ENCODE results near the gene CASP9.

DNA sequence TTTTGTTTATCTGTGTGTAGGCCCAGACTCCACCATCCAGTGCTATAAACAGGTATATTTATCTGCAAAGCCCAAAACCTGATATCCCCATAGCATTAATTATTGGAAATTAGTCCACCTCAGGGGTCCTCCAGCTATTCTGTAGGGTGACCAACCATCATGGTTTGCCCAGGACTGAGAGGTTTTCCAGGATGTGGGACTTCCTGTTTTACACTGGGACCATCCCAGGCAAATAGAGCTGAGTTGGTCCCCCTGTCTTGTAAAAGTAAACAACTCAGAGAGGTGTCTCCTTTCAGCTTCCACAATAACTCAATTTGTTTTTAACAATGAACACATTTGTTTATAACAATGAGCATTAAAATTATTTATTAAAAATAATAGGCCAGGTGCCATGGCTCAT lies 55.9 kb downstream of the CASP9 start:
- TF ChIP-seq CTCF (conservative IDR thresholded peaks at IDR 0.05; ENCODE audit: low read depth, low read length) (no peak), EZH2 (IDR thresholded peaks at IDR 0.05; ENCODE audit: low read length, unreplicated experiment) (no peak)
